Measurements from ENCODE around the gene ZNF652. TPM values are rescaled to one million over a fixed set of nuclear protein-coding genes. Genes with fewer than 3 reads are reported as not detected.

ZNF652 gene
- total and polyA plus RNA-seq, 4 donors: 6.8 to 48.9 (median 37.8) TPM

GRCh38 chr17:49370971-49371834 is 9.2 kb upstream of the ZNF652 start:
- H3K36me3 ChIP-seq (ENCODE audit: control insufficient read depth in 4 of 4, insufficient read depth in 4 of 4, low read length in 4 of 4): no peaks in the 10 kb centered on the region
- no peak for TF ChIP-seq CTCF (IDR thresholded peaks at IDR 0.05; ENCODE audit: control extremely low read depth, extremely low read depth)

GRCh38 chr17:49369760-49370159 is 7.7 kb upstream of the ZNF652 start:
- Histone ChIP-seq H3K4me3 (no peak overlapping the region), H3K9ac (ENCODE audit: insufficient read depth in 1 of 2, low read length in 2 of 2) (no peak overlapping the region), H3K9me3 (ENCODE audit: control insufficient read depth in 4 of 4, insufficient read depth in 3 of 4, low read length in 3 of 4) (no peaks in the 10 kb centered on the region), H3K27me3 (ENCODE audit: control insufficient read depth in 3 of 3, insufficient read depth in 3 of 3, low read length in 2 of 3) (no peaks in the 10 kb centered on the region), H3K4me1 (ENCODE audit: control insufficient read depth in 5 of 5, insufficient read depth in 5 of 5, low read length in 5 of 5) (no peaks in the 10 kb centered on the region), H3K27ac (ENCODE audit: low read depth in 1 of 2, low read length in 1 of 2) (no peak overlapping the region), H3K36me3 (ENCODE audit: control insufficient read depth in 4 of 4, insufficient read depth in 4 of 4, low read length in 4 of 4) (no peaks in the 10 kb centered on the region)
- DNase-seq: no peak
- 90 to 97% methylated on average over 1 of the region's 1 CpG for WGBS, 2 donors
- no peak for TF ChIP-seq CTCF (IDR thresholded peaks at IDR 0.05; ENCODE audit: control extremely low read depth, extremely low read depth)
- no peak for ATAC-seq (ENCODE audit: insufficient read depth, low FRiP score)

More at GRCh38 chr17:49370971-49371834, 9.2 kb upstream of the ZNF652 start:
- H3K4me3 ChIP-seq: no peak overlapping the region
- ATAC-seq (ENCODE audit: insufficient read depth, low FRiP score) (no peak), DNase-seq (no peak)
- no peaks in the 10 kb centered on the region for H3K9me3 ChIP-seq (ENCODE audit: control insufficient read depth in 4 of 4, insufficient read depth in 3 of 4, low read length in 3 of 4)
- no peak overlapping the region for H3K27ac ChIP-seq (ENCODE audit: low read depth in 1 of 2, low read length in 1 of 2)
- 70 to 74% methylated on average over 13 of the region's 13 CpGs for WGBS, 2 donors
- H3K9ac ChIP-seq (ENCODE audit: insufficient read depth in 1 of 2, low read length in 2 of 2): no peak overlapping the region
- H3K4me1 ChIP-seq (ENCODE audit: control insufficient read depth in 5 of 5, insufficient read depth in 5 of 5, low read length in 5 of 5): no peaks in the 10 kb centered on the region
- no peaks in the 10 kb centered on the region for H3K27me3 ChIP-seq (ENCODE audit: control insufficient read depth in 3 of 3, insufficient read depth in 3 of 3, low read length in 2 of 3)

DNA sequence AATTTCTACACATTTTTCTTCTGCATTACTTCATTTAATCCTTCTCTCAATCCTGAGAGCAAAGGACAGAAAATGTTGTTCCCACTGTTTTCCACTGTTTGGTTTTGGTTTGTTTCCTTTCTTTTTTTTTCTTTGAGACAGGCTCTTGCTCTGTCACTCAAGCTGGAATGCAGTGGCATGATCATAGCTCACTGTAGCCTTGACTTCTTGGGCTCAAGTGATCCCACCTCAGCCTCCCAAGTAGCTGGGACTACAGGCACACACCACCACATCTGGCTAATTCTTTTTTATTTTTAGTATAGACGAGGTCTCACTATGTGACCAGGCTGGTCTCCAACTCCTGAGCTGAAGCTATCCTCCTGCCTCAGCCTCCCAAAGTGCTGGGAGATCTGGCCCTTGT is 7.0 kb upstream of the ZNF652 start:
- TF ChIP-seq CTCF (IDR thresholded peaks at IDR 0.05; ENCODE audit: control extremely low read depth, extremely low read depth): no peak
- Histone ChIP-seq H3K4me1 (ENCODE audit: control insufficient read depth in 5 of 5, insufficient read depth in 5 of 5, low read length in 5 of 5) (no peaks in the 10 kb centered on the region), H3K36me3 (ENCODE audit: control insufficient read depth in 4 of 4, insufficient read depth in 4 of 4, low read length in 4 of 4) (no peaks in the 10 kb centered on the region), H3K4me3 (no peak overlapping the region), H3K27ac (ENCODE audit: low read depth in 1 of 2, low read length in 1 of 2) (no peak overlapping the region), H3K9ac (ENCODE audit: insufficient read depth in 1 of 2, low read length in 2 of 2) (no peak overlapping the region), H3K9me3 (ENCODE audit: control insufficient read depth in 4 of 4, insufficient read depth in 3 of 4, low read length in 3 of 4) (no peaks in the 10 kb centered on the region), H3K27me3 (ENCODE audit: control insufficient read depth in 3 of 3, insufficient read depth in 3 of 3, low read length in 2 of 3) (no peaks in the 10 kb centered on the region)
- DNase-seq (no peak), ATAC-seq (ENCODE audit: insufficient read depth, low FRiP score) (no peak)
- WGBS, 2 donors: 90 to 100% methylated on average over 1 of the region's 1 CpG
